Effector CD8-positive, alpha-beta T cell (primary cell): Measurements from ENCODE around the gene BNIP3.

Experiments
- DNase-seq: peaks from one replicate; lab custom pipeline; 2025; lab: John Stamatoyannopoulos, UW

BNIP3 gene

GRCh38 chr10:131949041-131949862 is 32.5 kb downstream of the BNIP3 start:
- no peak for DNase-seq

GRCh38 chr10:131948501-131948900 is 33.2 kb downstream of the BNIP3 start:
- no peak for DNase-seq

GRCh38 chr10:131947631-131948347 is 33.9 kb downstream of the BNIP3 start:
- DNase-seq, result no peak

- no peak for DNase-seq
Measured at GRCh38 chr10:131946880-131947279, 34.8 kb downstream of the BNIP3 start.

- DNase-seq, result no peak
Measured at GRCh38 chr10:131946321-131946751, 35.4 kb downstream of the BNIP3 start.

- no peak for DNase-seq
Measured at GRCh38 chr10:131944976-131945695, 36.6 kb downstream of the BNIP3 start.

GRCh38 chr10:131944412-131944811 is 37.3 kb downstream of the BNIP3 start:
- no peak for DNase-seq

- no peak for DNase-seq
Measured at GRCh38 chr10:131943021-131943814, 38.5 kb downstream of the BNIP3 start.

GRCh38 chr10:131942455-131942854 is 39.3 kb downstream of the BNIP3 start:
- no peak for DNase-seq

GRCh38 chr10:131938681-131939080 is 43.0 kb downstream of the BNIP3 start:
- no peak for DNase-seq

GRCh38 chr10:131937836-131938235 is 43.9 kb downstream of the BNIP3 start:
- no peak for DNase-seq

- DNase-seq, result no peak
Measured at GRCh38 chr10:131936736-131937135, 45.0 kb downstream of the BNIP3 start.

- no peak for DNase-seq
Measured at GRCh38 chr10:131936294-131936693, 45.4 kb downstream of the BNIP3 start.

- no peak for DNase-seq
Measured at GRCh38 chr10:131935260-131935659, 46.5 kb downstream of the BNIP3 start.

GRCh38 chr10:131934769-131935168 is 47.0 kb downstream of the BNIP3 start:
- no peak for DNase-seq

- no peak for DNase-seq
Measured at GRCh38 chr10:131933696-131934086, 48.0 kb downstream of the BNIP3 start.

- no peak for DNase-seq
Measured at GRCh38 chr10:131933016-131933695, 48.6 kb downstream of the BNIP3 start.

- DNase-seq, result no peak
Measured at GRCh38 chr10:131931981-131932380, 49.7 kb downstream of the BNIP3 start.

- DNase-seq, result no peak
Measured at GRCh38 chr10:131930586-131931330, 51.0 kb downstream of the BNIP3 start.

- DNase-seq, result no peak
Measured at GRCh38 chr10:131930150-131930549, 51.6 kb downstream of the BNIP3 start.
